Measurements from ENCODE around the gene IGF2R.
"Not testable (repeated sequence)": the region's sequence is repeated elsewhere in the genome, so short reads cannot be mapped to it uniquely, and the experiment has no call there.

IGF2R gene

DNA sequence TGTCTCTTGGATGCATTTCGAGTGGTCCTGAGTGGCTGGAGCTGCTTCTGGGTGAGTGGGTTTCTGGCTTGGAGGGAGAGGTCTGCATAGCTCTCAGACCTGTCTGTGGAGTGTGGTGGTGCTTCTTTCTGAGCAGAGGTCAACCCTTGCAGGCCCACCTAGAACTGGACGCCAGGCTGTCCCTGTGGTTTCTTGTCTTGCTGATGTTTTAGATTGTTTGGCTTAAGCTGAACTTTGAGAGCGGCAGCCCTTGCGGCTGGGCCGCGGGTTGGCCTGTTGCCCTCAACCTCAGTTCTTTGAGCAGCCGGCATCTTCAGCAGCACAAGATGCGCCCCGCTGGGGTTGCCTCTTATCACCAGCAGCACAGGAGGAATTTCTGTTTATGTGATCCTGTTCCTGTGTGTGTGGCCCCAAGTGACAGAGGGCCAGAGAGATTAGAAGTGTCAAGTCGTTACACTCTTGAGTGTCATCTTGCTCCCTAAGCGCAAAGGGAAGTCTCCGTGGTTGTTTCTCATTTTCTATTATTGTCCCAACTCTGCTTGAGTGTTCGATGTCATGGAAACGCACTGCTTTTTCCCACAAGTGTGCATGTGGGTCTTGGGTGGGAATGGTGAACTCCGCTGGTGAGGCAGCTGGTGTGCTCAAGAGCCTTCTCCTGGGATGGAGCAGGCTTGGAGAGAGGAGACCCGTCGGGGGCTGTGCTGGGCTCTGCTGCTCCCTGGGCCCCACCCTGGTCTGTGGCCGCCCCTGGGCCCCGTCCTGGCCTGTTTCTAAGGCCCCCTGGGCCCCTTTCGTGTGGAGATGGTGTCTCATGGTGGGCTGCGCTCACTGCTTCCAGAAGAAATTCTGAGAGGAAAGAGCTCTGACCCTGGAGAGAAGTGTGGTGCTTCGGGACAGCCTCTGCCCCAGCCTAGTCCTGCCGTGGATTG lies 132.7 kb downstream of the IGF2R start:
- DNase-seq (ENCODE audit: low read depth), result no peak

DNA sequence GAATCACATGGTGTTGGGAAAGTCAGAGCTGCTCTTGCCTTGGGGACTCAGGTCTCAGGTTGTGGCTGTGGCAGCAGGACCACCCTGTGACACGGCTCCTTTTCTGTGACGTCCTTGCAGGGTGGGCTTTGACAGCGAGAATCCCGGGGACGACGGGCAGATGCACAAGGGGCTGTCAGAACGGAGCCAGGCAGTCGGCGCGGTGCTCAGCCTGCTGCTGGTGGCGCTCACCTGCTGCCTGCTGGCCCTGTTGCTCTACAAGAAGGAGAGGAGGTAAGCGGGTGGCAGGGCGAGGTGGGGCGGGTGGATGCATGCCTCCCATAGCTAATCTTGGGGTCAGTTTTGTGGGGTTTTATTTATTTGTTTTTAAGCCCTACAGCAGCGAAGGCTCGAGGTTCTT lies 133.5 kb downstream of the IGF2R start:
- no peak for DNase-seq (ENCODE audit: low read depth)

DNA sequence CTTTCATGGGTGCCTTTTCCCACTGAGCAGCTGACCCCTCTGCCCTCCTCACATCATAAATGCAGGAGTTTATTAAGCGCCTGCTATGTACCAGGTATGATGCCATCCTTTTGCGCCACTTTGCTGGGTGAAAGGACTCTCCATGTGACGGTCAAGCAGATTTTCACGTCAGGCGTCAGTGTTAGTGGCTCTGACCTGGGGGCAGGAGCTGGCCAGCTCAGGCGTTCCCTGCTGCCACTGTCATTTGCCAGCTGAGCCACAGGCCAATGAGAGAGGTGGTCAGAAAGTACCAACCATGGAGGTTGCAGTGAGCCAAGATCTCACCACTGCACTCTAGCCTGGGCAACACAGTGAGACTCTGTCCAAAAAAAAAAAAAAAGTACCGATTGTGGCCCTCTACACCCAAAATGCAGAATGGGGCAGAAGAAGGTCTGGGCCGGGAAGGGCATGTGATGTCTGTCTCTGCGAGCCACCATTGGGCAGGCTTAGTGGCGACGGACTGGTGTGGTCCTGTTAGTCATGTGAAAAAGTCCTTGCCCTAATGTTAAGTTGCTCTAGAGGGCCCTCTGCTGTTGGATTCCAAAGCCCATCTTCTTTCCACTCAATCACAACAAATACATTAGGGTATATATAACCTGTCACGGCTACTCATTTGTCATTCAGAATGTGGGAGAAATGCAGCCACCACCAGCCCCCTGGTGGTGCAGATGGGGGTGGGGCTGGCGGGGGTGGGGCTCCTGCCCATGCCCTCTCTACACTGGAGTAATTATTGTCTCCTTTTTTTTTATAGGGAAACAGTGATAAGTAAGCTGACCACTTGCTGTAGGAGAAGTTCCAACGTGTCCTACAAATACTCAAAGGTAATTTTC lies 134.3 kb downstream of the IGF2R start:
- DNase-seq (ENCODE audit: low read depth), result no peak

DNA sequence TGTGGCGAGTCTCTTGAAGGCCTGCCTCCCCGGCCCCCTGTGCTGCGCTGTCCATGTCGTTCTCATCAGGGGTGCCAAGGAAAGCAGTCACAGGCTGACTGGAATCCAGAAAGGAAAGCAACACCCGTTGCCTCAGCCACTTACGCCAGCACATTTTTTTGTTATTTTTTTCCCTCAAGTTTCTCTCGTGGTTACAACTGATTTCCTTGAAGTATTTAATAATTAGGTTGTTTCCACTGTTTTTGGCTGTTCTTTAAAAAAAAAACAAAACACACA lies 134.9 kb downstream of the IGF2R start:
- DNase-seq (ENCODE audit: low read depth), result no peak

DNA sequence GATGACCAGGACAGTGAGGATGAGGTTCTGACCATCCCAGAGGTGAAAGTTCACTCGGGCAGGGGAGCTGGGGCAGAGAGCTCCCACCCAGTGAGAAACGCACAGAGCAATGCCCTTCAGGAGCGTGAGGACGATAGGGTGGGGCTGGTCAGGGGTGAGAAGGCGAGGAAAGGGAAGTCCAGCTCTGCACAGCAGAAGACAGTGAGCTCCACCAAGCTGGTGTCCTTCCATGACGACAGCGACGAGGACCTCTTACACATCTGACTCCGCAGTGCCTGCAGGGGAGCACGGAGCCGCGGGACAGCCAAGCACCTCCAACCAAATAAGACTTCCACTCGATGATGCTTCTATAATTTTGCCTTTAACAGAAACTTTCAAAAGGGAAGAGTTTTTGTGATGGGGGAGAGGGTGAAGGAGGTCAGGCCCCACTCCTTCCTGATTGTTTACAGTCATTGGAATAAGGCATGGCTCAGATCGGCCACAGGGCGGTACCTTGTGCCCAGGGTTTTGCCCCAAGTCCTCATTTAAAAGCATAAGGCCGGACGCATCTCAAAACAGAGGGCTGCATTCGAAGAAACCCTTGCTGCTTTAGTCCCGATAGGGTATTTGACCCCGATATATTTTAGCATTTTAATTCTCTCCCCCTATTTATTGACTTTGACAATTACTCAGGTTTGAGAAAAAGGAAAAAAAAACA lies 136.1 kb downstream of the IGF2R start:
- no peak for DNase-seq (ENCODE audit: low read depth)

DNA sequence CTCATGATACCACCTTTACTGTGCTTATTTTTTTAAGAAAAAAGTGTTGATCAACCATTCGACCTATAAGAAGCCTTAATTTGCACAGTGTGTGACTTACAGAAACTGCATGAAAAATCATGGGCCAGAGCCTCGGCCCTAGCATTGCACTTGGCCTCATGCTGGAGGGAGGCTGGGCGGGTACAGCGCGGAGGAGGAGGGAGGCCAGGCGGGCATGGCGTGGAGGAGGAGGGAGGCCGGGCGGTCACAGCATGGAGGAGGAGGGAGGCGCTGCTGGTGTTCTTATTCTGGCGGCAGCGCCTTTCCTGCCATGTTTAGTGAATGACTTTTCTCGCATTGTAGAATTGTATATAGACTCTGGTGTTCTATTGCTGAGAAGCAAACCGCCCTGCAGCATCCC lies 137.1 kb downstream of the IGF2R start:
- DNase-seq (ENCODE audit: low read depth), result no peak

DNA sequence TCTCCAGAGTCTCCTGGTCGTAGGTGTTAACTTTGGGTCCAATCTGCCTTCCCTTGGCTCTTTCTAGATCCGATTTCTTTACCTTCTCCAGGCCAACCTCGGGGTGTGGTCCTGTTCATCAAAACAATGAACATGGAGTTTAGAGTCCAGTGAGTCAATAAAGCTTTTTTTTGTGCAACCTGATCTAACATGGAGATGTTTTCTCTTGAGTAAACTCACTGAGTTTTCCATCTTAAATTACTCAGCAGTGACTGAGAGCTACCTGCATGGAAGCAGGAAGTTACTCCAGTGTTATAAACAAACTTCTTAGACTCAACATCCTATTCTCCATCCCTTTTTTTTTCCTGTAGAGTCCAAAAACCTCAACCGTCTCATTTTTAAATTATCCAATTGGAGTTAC lies 137.8 kb downstream of the IGF2R start:
- DNase-seq (ENCODE audit: low read depth), result no peak

DNA sequence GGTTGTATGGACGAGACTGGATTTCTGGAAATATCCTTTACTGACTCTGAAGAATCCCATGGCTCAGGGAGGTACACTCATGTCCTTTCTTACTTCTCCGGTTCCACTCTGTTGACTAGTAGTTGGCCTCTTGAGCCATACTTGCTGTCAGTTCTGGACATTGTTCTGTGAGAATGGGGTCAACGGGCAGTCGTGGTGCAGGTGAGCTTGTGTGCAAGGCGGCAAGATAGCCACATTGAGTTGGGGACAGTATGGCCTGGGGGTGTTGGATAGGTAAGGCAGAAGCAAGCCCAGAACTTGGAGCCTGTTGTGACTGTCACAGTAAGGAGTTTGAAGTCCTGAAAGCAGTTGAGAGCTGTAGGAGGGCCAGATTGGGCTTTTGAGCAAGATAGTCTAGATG lies 139.2 kb downstream of the IGF2R start:
- no peak for DNase-seq (ENCODE audit: low read depth)

DNA sequence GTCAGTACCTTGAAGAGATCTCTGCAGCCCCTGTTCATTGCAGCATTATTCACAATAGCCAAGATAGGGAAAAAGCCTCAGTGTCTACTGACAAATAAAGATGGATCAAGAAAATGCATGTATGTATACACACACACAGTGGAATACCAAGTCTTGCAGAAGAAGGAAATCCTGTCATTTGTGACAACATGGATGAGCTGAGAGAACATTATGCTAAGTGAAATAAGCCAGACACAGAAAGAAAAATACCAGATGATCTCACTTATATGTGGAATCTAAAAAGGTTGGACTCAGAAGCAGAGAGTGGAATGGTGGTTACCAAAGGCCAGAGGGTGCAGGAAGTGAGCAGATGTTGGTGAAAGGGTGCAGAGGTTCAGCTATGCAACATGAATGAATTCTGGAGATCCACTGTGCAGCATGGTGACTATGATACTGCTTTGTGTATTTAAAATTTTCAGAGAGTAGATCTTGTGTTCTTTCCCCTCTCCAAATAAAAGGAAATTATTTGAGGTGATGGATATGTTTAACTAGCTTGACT lies 141.8 kb downstream of the IGF2R start:
- DNase-seq (ENCODE audit: low read depth), result no peak

DNA sequence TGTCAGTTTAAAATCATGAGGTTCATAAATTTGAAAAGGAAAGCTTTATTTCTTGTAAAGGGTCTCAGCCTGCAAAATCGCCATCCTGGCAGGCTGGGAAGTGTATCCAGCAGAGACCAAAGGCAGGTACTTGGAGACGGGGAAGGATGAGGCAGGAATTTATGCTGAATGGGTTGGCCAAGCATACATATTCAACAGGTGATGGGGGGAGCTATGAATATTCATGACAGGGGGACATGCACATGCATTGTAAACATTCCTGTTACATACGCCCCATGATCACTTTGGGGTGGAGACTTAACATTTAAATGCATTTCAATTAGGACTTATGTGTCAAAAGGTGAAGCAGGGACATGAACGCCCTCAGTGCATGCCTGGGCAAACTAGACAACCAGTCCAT lies 142.9 kb downstream of the IGF2R start:
- no peak for DNase-seq (ENCODE audit: low read depth)

DNA sequence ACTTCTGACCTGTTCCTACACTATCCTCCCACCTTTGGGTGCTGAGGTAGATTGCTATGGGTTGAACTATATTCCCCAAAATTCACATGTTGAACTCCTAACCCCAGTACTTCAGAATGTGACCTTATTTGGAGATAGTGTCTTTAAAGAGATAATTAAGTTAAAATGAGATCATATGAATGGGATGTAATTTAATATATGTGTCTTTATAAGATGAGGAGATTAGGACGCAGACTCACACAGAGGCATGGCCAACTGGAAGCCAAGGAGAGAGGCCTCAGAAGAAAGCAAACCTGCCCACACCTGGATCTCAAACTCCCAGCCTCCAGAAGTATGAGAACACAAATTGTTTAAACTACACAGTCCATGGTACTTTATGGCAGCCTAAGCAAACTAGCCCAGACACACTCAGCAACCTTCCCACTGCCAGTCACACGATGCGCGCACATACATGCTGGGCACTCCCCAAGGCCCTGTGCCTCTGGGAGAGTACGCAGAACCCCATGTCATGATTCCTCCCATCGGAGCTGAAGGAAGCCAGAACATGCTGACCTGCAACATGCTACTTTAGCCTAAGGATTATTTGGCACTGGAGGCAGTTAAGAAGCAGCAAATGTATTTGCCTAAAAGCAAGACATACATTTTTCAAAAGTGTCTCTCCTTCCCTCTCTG lies 143.9 kb downstream of the IGF2R start:
- no peak for DNase-seq (ENCODE audit: low read depth)

DNA sequence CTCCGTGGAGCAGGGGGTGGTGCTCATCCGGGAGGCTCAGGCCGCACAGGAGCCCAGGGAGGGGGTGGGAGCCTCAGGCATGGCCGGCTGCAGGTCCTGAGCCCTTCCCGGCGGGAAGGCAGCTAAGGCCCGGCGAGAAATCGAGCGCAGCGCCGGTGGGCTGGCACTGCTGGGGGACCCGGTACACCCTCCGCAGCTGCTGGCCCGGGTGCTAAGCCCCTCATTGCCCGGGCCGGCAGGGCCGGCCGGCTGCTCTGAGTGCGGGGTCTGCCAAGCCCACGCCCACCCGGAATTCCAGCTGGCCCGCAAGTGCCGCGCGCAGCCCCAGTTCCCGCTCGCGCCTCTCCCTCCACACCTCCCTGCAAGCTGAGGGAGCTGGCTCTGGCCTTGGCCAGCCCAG lies 145.7 kb downstream of the IGF2R start:
- not testable (repeated sequence) for DNase-seq (ENCODE audit: low read depth)

DNA sequence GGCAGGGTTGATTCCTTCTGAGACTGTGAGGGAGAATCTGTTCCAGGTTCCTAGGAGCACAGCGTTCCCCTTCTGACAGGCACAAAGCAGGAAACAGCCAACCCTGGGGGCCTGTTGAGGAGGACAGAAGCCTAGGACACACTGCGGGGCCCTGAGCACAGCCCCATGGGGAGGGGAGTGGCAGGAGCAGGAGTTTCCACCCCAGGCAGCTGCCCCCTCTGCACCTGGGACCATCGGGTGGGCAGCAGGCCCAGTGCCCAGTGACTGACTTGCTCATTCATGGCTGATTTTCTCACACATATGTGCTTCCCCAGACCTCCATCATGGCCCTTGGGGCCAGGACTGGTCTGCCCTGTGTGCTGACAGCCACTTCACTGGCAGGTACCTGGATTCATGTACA lies 146.5 kb downstream of the IGF2R start:
- no peak for DNase-seq (ENCODE audit: low read depth)

DNA sequence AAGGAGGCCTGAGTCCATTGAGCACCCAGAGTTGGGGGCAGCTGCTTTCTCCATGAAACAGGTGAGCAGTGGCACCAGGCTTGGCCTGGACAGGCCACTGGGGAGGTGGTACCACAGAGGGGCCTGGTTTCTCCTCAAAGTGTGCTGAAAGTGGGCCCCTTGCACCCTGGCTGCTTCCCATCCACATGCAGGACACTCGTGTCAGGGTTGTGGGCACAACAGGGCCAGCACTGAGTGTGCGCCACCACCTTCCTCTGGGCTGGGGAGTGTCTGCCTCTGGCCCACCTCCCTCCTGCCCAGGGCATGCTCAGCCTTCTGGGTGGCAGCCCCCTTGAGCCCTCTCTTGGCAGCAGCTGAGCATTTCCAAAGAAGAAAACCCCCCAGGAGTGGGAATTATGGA lies 147.5 kb downstream of the IGF2R start:
- no peak for DNase-seq (ENCODE audit: low read depth)

DNA sequence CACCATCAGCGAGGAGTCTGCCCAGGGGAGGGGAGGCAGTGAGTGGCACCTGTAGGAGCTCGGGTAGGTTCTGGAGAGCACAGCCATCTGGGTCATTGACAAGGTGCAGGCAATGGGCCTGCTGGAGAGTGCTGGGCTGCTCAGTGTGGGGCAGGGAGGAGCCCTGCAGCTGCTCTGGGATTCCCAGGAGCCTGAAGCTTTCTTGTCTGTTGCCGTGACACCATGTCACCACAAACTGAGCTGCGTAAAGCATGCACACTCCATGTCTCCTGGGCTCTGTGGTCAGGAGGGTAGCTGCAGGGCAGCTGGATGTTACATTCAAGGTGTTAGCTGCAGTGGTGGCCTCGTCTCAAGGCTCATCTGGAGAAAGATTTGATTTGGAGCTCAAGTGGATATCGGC lies 148.3 kb downstream of the IGF2R start:
- DNase-seq (ENCODE audit: low read depth), result no peak

DNA sequence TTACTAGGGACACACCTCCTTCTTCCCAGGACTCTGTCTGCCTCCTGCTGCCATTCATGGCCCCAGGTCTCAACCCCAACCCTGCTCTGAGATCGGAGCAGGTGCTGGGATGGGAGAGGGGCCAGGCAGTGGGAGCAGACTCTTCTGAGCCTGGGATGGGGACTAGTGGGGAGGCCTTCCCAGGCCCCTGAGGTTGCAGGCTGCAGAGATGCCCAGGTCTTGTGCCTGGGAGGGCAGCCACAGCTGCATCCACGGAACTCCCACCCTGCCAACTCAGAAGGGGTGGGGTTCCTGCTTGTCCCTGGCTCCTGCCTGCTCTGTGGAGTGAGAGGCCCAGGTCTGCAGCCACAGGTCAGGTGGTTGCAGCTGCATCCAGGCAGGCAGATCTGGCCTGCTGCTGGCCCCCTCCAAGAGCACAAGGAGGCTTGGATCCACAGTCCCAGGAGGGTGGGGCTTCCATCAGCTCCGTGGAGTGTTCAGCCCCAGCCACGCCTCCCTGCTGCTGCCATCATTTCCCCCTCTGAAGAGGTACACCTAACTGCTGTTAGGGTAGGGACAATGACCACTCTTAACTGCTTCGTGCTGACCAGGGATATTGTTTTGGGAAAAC lies 149.8 kb downstream of the IGF2R start:
- no peak for DNase-seq (ENCODE audit: low read depth)

DNA sequence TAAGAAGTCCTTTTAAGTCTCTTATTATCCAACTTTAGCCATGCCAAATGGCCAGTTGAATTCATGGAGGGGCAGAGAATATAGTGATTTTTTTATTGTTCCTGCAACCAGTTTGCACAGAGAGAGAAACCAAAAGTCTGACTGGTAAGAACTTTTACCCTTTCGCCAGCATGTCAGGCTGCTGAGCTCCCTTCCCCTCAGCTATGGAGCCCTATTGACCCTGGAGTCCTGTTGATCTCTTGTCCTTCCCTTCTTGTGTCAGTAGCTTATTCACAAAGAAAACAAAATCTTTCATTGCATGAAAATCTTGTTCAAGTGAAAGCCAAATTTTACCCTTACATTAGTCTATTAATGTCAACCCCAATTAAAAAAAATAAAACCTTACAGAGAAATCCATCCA lies 151.2 kb downstream of the IGF2R start:
- no peak for DNase-seq (ENCODE audit: low read depth)

DNA sequence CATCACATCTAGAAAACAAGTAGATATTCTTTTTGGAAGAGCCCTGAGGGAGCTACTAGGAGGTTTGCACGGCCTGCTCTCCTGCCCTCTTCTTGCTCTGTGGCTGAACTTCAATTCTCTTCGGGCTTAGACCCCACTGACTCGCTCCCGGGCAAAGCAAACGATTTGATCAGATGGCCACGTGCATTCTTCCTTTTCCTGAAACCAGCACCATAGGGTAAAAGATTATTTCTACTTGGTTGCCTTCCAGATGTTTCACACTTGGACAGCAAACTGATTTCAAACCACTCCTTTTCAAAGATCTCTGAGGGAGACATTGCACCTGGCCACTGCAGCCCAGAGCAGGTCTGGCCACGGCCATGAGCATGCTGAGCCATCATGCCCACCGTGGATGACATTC lies 152.7 kb downstream of the IGF2R start, which contains the start of gene SLC22A1:
Gene SLC22A1, plus strand, starts transcription at position 258 of the 400 bp plus-strand sequence. Its CDS starts 121 bp downstream, at position 379.
- DNase-seq (ENCODE audit: low read depth), result no peak

DNA sequence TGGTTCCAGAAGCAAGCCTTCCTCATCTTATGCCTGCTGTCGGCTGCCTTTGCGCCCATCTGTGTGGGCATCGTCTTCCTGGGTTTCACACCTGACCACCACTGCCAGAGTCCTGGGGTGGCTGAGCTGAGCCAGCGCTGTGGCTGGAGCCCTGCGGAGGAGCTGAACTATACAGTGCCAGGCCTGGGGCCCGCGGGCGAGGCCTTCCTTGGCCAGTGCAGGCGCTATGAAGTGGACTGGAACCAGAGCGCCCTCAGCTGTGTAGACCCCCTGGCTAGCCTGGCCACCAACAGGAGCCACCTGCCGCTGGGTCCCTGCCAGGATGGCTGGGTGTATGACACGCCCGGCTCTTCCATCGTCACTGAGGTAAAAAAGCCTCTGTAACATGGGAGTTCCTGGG lies 153.1 kb downstream of the IGF2R start:
- no peak for DNase-seq (ENCODE audit: low read depth)

DNA sequence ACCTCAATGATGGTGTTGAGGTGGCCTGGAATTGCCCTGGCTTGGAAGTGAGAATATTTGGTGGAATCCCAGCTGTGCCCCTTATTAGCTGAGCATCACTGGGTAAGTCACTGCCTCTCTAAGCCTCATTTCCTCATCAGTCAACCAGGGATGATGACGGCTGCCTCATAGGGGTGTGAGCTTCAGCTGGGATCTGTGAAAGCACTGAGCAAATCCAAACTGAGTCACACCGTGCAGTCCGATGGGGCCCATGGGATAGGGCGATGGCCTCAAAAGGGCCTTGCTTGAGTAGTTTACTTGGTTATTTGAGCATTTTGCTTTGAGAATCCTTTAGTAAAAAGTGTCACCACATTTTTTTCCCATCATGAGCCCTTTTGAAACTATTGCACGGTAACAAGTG lies 153.9 kb downstream of the IGF2R start:
- no peak for DNase-seq (ENCODE audit: low read depth)

DNA sequence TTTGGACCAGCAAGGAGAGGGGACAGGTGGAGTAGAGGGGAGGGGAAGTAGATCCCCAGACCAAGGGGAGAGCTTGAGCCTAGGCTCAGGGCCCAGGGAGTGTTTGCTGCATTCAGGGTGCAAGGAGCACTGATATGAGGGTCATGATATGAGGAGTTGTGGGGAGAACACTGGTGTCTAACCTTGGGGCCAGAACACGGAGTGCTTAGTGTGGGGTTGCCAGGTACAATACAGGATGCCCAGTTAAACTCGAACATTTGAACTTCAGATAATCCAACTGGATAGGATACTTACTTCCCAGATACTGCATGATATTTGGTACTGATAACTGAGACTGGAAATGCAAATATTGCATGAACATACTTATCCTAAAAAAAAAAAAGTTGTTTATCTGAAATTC lies 155.1 kb downstream of the IGF2R start:
- no peak for DNase-seq (ENCODE audit: low read depth)
